NB4 (cell line): ENCODE data around the gene UMOD.

ENCODE experiments used
- DNase-seq: peaks from one replicate; pipeline ENCODE4 v3.0.0; 2010; ENCODE audit warnings: low read depth
- H3K4me3 ChIP-seq: one replicate; pipeline ENCODE4 v1.5.1; 2011; ENCODE audit warnings: mild to moderate bottlenecking, low read depth, low read length, moderate library complexity
- MYC ChIP-seq: IDR thresholded peaks from 2 replicates; pipeline ENCODE4 v1.6.1; 2011; ENCODE audit warnings: low read depth, low read length
- POLR2A ChIP-seq: IDR thresholded peaks from 2 replicates; pipeline ENCODE4 v1.6.1; 2011; ENCODE audit warnings: mild to moderate bottlenecking; ENCODE audit not compliant: insufficient read length; ENCODE audit errors: extremely low read depth
- TF ChIP-seq, protein P1 (sequence below): IDR thresholded peaks from one replicate; pipeline ENCODE4 v1.5.1; 2012; ENCODE audit warnings: low read depth, low read length
- TF ChIP-seq, protein P2 (sequence below): IDR thresholded peaks from 2 replicates; pipeline ENCODE4 v1.6.1; 2011; ENCODE audit warnings: low read depth, low read length

UMOD gene

DNA sequence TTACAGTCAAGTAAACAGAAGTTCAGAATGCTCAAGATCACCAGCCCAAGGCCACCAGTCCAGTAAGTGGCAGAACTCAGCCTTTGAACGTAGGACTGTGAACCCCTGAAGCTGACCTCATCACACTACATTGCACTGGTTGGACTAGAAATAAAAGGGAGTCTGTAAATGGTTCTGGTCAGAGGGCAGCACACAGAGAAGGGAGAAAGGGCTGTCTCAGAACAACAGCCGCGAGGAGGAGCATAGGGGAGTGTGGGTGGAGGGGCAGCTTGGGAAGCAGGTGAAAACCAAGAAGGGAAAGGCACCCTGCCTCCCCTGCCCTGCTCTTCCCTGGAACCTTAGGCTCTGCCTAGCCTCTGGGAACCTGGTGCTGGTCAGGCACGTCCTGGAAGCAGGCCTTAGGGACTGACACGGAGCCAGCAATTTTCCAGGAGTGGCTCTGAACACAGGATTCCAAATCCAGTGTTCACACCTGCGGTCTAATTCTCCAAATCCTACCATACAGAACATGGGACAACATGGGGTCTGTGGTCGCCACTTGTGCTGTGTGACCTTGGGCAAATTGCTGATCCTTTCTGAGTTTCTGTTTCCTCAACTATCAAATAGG is 45.1 kb upstream of the UMOD start:
- no peak for DNase-seq
- H3K4me3 ChIP-seq, result no peak overlapping the region
- no peak for TF ChIP-seq MYC

DNA sequence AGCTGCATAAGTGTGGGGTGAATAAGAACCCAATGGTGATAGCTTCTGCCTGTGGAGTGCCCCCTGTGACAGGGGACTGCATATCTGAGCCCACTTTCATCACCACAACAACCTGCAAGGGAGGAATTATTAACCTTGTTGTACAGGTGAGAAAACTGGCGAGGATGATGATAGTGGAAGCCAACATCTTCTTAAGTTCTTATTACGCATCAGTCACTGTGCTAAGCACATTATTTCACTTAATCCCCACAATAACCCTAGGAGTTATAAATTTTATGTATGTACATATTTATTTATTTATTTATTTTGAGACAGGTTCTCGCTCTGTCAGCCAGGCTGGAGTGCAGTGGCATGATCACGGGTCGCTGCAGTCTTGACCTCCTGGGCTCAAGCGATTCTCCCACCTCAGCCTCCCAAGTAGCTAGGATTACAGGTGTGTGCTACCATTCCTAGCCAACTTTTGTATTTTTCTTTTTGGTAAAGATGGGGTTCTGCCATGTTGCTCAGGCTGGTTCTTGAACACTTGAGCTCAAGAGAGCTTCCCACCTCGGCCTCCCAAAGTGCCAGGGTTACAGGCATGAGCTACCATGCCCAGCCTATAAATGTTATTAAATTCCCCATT is 44.4 kb upstream of the UMOD start:
- TF ChIP-seq MYC, result no peak
- TF ChIP-seq, protein P1, sequence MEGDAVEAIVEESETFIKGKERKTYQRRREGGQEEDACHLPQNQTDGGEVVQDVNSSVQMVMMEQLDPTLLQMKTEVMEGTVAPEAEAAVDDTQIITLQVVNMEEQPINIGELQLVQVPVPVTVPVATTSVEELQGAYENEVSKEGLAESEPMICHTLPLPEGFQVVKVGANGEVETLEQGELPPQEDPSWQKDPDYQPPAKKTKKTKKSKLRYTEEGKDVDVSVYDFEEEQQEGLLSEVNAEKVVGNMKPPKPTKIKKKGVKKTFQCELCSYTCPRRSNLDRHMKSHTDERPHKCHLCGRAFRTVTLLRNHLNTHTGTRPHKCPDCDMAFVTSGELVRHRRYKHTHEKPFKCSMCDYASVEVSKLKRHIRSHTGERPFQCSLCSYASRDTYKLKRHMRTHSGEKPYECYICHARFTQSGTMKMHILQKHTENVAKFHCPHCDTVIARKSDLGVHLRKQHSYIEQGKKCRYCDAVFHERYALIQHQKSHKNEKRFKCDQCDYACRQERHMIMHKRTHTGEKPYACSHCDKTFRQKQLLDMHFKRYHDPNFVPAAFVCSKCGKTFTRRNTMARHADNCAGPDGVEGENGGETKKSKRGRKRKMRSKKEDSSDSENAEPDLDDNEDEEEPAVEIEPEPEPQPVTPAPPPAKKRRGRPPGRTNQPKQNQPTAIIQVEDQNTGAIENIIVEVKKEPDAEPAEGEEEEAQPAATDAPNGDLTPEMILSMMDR, result no peak
- TF ChIP-seq, protein P2, sequence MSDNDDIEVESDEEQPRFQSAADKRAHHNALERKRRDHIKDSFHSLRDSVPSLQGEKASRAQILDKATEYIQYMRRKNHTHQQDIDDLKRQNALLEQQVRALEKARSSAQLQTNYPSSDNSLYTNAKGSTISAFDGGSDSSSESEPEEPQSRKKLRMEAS, result no peak
- no peak for TF ChIP-seq POLR2A
- DNase-seq, result no peak
- no peak overlapping the region for H3K4me3 ChIP-seq

DNA sequence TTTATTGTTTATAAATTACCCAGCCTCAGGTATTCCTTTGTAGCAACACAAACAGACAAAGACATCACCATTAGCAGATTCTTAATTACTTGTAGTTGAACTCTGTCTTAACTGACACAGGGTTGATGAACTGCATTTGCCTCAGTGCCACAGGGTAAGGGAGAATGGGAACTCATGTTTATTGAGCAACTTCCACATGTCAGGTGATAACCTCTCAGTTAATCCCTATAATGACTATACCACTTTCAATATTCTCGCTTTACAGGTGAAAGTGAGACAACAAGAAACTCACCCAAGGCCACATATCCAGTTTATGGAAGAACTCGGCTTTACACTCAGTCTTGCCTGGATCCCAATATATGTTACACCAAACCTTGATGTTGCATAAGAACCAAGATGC is 43.4 kb upstream of the UMOD start:
- no peak for DNase-seq
- H3K4me3 ChIP-seq, result no peak overlapping the region
- TF ChIP-seq, protein P2, result no peak
- TF ChIP-seq MYC, result no peak
- TF ChIP-seq, protein P1, result no peak
- TF ChIP-seq POLR2A, result no peak

DNA sequence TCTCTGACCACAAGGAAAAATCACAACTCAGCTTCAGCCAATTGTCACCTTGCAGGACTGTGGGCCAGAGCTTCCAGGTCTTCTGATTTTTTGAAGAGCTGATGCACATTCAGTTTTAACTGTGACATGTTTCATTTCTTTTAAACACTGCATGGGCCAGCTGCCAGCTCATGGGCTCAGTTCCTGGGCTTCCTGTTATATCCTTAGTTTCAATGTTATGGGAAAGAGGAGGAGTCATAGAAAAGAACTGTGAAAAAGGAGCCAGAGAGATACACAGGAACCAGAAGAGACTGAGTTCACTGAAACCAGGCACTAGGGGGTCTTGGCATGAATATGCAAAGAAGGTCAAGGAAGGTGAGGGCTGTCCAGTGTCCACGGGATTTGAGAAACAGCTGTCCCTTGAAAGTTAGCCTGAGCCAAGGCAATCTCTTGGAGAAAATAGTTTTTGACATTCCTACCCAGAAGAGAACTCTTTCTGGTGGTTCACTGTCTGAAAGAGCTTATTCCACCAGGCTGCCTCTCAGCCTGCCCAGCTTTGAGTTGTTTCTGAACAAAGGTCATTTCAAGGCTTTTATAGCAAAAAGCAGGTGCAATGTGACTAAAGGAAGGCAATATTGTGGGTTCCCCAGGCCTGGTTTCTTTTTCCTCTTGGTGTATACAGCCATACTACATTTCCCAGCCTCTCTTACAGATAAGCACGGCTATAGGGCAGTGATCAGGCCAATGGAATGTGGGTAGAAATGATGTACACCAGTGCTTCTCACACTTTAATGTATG is 41.5 kb upstream of the UMOD start:
- H3K4me3 ChIP-seq, result no peak overlapping the region
- TF ChIP-seq POLR2A (no peak), MYC (no peak)
- TF ChIP-seq, protein P1, result no peak
- TF ChIP-seq, protein P2, result no peak
- DNase-seq, result no peak

DNA sequence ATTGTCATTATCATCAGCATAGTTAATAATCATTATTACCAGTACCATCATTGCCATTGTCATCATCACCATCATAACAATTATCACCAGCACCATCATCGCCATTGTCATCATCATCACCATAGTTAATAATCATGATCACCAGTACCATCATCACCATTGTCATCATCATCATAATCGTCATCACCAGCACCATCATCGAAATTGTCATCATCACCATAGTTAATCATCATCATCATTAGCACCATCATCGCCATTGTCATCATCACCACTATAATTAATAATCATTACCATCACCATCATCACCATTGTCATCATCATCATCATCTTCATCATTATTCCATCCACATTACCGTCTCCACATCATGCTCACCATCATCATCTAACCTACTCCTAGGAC is 38.5 kb upstream of the UMOD start:
- TF ChIP-seq POLR2A (no peak), MYC (no peak)
- TF ChIP-seq, protein P1, result no peak
- TF ChIP-seq, protein P2, result no peak
- H3K4me3 ChIP-seq, result no peak overlapping the region
- DNase-seq, result no peak

DNA sequence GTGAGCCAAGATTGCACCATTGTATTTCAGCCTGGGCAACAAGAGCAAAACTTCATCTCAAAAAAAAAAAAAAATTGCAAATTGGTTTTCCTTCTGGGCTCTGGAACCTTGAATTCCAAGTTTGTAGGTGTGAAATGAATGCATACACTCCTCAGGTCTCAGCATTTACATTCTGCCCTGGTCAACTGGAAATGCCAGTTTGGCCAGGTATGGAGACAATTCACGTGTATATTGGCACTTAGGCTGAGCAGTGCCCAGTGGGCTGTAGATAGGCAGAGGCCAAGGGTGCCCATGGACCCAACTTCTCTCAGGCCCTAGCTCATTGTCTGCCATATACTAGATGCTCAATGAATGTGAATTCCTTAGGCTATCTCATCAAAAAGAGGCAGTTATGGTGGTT is 36.3 kb upstream of the UMOD start:
- no peak for DNase-seq
- TF ChIP-seq, protein P2, result no peak
- TF ChIP-seq, protein P1, result no peak
- TF ChIP-seq MYC (no peak), POLR2A (no peak)
- no peak overlapping the region for H3K4me3 ChIP-seq
